ENCODE measurements around the gene TMEM132E. TPM values are rescaled to one million over a fixed set of nuclear protein-coding genes. Genes with fewer than 3 reads are reported as not detected.

Gene TMEM132E
- total and polyA plus RNA-seq, 10 of the 15 experiments (the other 5 are each of a cell fraction or from before 2014, with no cell fraction given) = not detected

DNA sequence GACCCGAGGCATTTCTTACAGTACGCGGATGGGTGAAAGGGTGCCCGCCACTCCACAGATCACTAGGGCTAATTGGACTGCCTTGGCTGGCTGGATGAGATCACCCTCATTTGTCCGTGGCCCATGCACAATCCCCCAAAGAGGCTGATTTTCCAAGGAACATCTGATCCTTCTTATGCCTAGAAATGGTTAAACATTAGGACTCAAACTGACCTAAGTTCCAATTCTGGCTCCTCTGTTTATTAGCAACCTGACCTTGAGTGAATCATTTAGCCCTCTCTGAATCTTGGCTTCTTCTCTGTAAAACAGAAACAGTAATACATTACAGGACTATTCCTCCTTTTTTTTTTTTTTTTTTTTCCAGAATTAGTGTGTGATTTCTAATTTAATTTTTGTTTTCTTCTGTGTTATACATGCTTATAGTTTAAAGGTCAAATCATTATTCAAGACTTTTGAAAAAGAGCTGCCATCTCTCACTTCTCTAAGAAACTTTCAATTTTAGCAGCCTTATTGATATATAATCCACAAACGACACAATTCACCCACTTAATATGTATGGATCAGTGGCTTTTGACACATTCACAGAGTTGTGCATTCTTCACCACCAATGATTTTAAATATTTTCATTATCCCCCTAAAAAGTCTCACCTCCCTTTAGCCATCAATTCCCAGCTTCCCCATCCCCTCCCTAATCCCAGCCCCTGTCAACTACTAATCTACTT lies 45.4 kb upstream of the TMEM132E start:
- Histone ChIP-seq H3K9me3 (replicated peaks; ENCODE audit: control insufficient read depth, insufficient read depth, low read length) (no peaks in the 10 kb centered on the region), H3K79me2 (ENCODE audit: control insufficient read depth, insufficient read depth, low read length) (no peaks in the 10 kb centered on the region), H3K27ac (ENCODE audit: control insufficient read depth, insufficient read depth) (no peak overlapping the region), H3K36me3 (ENCODE audit: control insufficient read depth in 2 of 2, insufficient read depth in 2 of 2, low read length in 1 of 2) (no peaks in the 10 kb centered on the region), H3K9ac (ENCODE audit: control insufficient read depth, insufficient read depth, low read length) (no peak overlapping the region), H2AFZ (ENCODE audit: control insufficient read depth, low read depth, low read length) (no peak overlapping the region), H3K27me3 (replicated peaks in 1 of 2; ENCODE audit: control insufficient read depth in 2 of 2, insufficient read depth in 2 of 2, low read length in 1 of 2) (peaks cover 2% of the 10 kb centered on the region in 2 experiments; a peak in 1 of 4 replicates), H3K4me2 (ENCODE audit: control insufficient read depth, insufficient read depth) (no peak overlapping the region), H3K4me1 (ENCODE audit: control insufficient read depth, insufficient read depth, low read length) (no peaks in the 10 kb centered on the region), H4K20me1 (ENCODE audit: control insufficient read depth, insufficient read depth) (no peaks in the 10 kb centered on the region), H3K4me3 (no peak overlapping the region)
- FAIRE-seq (no peak), DNase-seq (ENCODE audit: low read depth, low spot score) (no peak), ATAC-seq (no peak)
- ChIA-PET CTCF (interaction anchor here (1.2 kb wide), 1 partner anchor 9 kb away, joined by 3 read pairs; no protein-coding TSS in a partner anchor), SMC1A (ENCODE audit: uncharacterized antibody, unreplicated experiment) (no interaction called here), RAD21 (ENCODE audit: unreplicated experiment) (interaction anchor here (0.6 to 1.3 kb wide), 2 partner anchors 9 to 1110 kb away, joined by 3 to 4 read pairs; no protein-coding TSS in a partner anchor), POLR2A (no interaction called here)
- intact Hi-C loops (cut with micrococcal nuclease; ENCODE audit: unreplicated experiment) (no loop called here), in situ Hi-C loops (cut with MboI) (no loop called here)
- BruUV-seq (replicated peaks) = no TSS peak
- no peak for TF ChIP-seq HCFC1 (IDR thresholded peaks at IDR 0.05; ENCODE audit: low read length)
- TF ChIP-seq RBBP5 (conservative IDR thresholded peaks at IDR 0.05) = no peak
- TF ChIP-seq SRF (IDR thresholded peaks at IDR 0.05; ENCODE audit: low read depth in 2 of 2, low read length in 2 of 2) = no peak
- no peak for TF ChIP-seq TARDBP (IDR thresholded peaks at IDR 0.05; ENCODE audit: borderline replicate concordance)
- WGBS (ENCODE audit: insufficient coverage, insufficient replicate concordance, low lambda C conversion rate, missing lambda C conversion rate) = 40% methylated on average over 6 of the region's 6 CpGs

DNA sequence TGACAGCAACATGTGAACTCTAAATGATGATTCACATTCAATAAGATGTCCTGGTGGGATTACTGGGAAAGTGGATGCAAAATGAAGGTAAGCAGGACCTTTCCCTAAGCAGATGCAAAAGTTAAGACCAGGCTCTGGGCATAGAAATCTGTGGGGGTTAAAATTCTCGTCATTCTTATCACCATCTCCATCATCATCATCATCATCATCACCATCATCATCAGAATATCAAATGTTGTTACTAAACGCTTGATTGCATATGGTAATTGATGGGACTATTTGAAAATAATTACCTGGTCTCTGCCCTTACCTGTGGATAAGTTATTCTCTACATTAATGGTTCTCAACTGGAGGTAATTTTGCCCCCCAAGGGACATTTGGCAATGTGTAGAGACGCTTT lies 41.9 kb upstream of the TMEM132E start:
- WGBS (ENCODE audit: insufficient coverage, insufficient replicate concordance, low lambda C conversion rate, missing lambda C conversion rate) = 3% methylated on average over 3 of the region's 3 CpGs
- Histone ChIP-seq H2AFZ (ENCODE audit: control insufficient read depth, low read depth, low read length) (no peak overlapping the region), H3K79me2 (ENCODE audit: control insufficient read depth, insufficient read depth, low read length) (no peaks in the 10 kb centered on the region), H3K27ac (ENCODE audit: control insufficient read depth, insufficient read depth) (no peak overlapping the region), H3K4me2 (ENCODE audit: control insufficient read depth, insufficient read depth) (no peak overlapping the region), H3K36me3 (ENCODE audit: control insufficient read depth in 2 of 2, insufficient read depth in 2 of 2, low read length in 1 of 2) (no peaks in the 10 kb centered on the region), H3K9ac (ENCODE audit: control insufficient read depth, insufficient read depth, low read length) (no peak overlapping the region), H3K4me1 (ENCODE audit: control insufficient read depth, insufficient read depth, low read length) (no peaks in the 10 kb centered on the region), H4K20me1 (ENCODE audit: control insufficient read depth, insufficient read depth) (no peaks in the 10 kb centered on the region), H3K27me3 (replicated peaks in 1 of 2; ENCODE audit: control insufficient read depth in 2 of 2, insufficient read depth in 2 of 2, low read length in 1 of 2) (peaks cover 0 to 2% of the 10 kb centered on the region in 2 experiments; a peak in 1 of 4 replicates), H3K9me3 (replicated peaks; ENCODE audit: control insufficient read depth, insufficient read depth, low read length) (no peaks in the 10 kb centered on the region), H3K4me3 (no peak overlapping the region)
- ChIA-PET CTCF (no interaction called here), POLR2A (no interaction called here), SMC1A (ENCODE audit: uncharacterized antibody, unreplicated experiment) (no interaction called here), RAD21 (ENCODE audit: unreplicated experiment) (no interaction called here)
- no peak for ATAC-seq
- in situ Hi-C loops (cut with MboI) = no loop called here
- DNase-seq (ENCODE audit: low read depth, low spot score) = no peak
- BruUV-seq (replicated peaks) = no TSS peak
- intact Hi-C loops (cut with micrococcal nuclease; ENCODE audit: unreplicated experiment) = no loop called here
- FAIRE-seq = no peak
- no peak for TF ChIP-seq SMAD5 (IDR thresholded peaks at IDR 0.05; ENCODE audit: low read depth)
- TF ChIP-seq SUZ12 (IDR thresholded peaks at IDR 0.05; ENCODE audit: unreplicated experiment) = no peak
- TF ChIP-seq, protein P1, sequence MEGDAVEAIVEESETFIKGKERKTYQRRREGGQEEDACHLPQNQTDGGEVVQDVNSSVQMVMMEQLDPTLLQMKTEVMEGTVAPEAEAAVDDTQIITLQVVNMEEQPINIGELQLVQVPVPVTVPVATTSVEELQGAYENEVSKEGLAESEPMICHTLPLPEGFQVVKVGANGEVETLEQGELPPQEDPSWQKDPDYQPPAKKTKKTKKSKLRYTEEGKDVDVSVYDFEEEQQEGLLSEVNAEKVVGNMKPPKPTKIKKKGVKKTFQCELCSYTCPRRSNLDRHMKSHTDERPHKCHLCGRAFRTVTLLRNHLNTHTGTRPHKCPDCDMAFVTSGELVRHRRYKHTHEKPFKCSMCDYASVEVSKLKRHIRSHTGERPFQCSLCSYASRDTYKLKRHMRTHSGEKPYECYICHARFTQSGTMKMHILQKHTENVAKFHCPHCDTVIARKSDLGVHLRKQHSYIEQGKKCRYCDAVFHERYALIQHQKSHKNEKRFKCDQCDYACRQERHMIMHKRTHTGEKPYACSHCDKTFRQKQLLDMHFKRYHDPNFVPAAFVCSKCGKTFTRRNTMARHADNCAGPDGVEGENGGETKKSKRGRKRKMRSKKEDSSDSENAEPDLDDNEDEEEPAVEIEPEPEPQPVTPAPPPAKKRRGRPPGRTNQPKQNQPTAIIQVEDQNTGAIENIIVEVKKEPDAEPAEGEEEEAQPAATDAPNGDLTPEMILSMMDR (IDR thresholded peaks at IDR 0.05 in 2 of 3, conservative IDR thresholded peaks at IDR 0.05 in 1 of 3; ENCODE audit: control insufficient read depth in 2 of 3, extremely low read depth in 1 of 3, insufficient read depth in 1 of 3, low read depth in 3 of 3, low read length in 3 of 3) = no peak
- TF ChIP-seq RCOR1 (conservative IDR thresholded peaks at IDR 0.05; ENCODE audit: low read depth, low read length) = no peak
- no peak for TF ChIP-seq NR2C1 (IDR thresholded peaks at IDR 0.05)
- TF ChIP-seq WRNIP1 (IDR thresholded peaks at IDR 0.05; ENCODE audit: borderline replicate concordance, low read depth, low read length) = no peak
- no peak for TF ChIP-seq NFYB (IDR thresholded peaks at IDR 0.05; ENCODE audit: insufficient read depth, low read depth, low read length)
- TF ChIP-seq, protein P2, sequence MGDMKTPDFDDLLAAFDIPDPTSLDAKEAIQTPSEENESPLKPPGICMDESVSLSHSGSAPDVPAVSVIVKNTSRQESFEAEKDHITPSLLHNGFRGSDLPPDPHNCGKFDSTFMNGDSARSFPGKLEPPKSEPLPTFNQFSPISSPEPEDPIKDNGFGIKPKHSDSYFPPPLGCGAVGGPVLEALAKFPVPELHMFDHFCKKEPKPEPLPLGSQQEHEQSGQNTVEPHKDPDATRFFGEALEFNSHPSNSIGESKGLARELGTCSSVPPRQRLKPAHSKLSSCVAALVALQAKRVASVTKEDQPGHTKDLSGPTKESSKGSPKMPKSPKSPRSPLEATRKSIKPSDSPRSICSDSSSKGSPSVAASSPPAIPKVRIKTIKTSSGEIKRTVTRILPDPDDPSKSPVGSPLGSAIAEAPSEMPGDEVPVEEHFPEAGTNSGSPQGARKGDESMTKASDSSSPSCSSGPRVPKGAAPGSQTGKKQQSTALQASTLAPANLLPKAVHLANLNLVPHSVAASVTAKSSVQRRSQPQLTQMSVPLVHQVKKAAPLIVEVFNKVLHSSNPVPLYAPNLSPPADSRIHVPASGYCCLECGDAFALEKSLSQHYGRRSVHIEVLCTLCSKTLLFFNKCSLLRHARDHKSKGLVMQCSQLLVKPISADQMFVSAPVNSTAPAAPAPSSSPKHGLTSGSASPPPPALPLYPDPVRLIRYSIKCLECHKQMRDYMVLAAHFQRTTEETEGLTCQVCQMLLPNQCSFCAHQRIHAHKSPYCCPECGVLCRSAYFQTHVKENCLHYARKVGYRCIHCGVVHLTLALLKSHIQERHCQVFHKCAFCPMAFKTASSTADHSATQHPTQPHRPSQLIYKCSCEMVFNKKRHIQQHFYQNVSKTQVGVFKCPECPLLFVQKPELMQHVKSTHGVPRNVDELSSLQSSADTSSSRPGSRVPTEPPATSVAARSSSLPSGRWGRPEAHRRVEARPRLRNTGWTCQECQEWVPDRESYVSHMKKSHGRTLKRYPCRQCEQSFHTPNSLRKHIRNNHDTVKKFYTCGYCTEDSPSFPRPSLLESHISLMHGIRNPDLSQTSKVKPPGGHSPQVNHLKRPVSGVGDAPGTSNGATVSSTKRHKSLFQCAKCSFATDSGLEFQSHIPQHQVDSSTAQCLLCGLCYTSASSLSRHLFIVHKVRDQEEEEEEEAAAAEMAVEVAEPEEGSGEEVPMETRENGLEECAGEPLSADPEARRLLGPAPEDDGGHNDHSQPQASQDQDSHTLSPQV (IDR thresholded peaks at IDR 0.05) = no peak

Data from GM12878 (cell line).